OCI-LY7 (cell line): ENCODE data around the gene KCNQ1.

Experiments
- EZH2phosphoT487 ChIP-seq: fragments of 200-600 bp; sonication (generic); IDR thresholded peaks from 2 replicates; pipeline ENCODE4 v1.6.1; 2018; ENCODE audit warnings: low read depth, borderline replicate concordance, mild to moderate bottlenecking, mixed run types, antibody characterized with exemption, low read length, moderate library complexity, mixed read lengths
- TF ChIP-seq, protein P1 (sequence below): fragments of 200-600 bp; sonication (generic); conservative IDR thresholded peaks from 2 replicates; pipeline ENCODE4 v1.5.1; 2014; ENCODE audit warnings: mild to moderate bottlenecking, antibody characterized with exemption, low read length, moderate library complexity, mixed read lengths

DNA sequence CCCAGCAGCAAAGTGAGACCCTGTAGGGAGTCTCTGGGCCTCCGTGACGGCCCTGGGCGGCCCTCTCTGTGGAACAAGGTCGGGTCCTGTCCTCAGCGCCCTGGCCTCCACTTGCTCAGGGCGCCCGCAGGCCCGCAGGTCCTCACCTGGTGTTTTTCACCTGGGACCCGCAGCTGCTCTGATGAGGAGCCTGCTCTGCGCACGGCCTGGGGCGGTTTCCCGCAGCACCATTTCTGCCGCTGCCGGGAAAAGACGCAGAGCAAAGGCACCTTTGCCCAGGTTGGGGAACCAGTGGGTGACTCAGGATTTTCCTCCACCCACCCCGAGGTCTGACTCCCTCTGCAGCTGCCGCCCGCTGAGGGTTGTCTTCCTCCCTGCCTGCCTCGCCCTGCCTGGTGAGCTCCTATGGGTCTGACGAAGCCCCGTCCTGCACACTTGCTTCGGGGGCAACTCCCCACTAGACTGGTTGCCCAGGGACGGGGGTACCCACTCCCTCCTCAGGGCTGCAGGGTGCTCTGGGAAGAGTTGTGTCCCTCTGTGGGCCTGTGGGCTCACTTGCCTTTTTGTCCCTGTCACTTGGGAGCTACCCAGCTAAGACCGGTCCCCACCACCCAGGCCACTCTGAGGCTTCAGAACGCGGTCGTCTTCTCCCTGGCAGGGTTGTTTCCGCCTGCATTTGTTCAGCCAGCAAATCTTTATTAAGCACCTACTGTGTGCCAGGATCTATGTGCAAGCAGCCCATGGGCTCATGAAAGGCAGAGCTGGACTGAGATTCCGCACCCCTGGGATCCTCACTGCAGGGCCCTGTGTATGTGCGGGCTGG lies 89.5 kb downstream of the KCNQ1 start:
- TF ChIP-seq, protein P1, sequence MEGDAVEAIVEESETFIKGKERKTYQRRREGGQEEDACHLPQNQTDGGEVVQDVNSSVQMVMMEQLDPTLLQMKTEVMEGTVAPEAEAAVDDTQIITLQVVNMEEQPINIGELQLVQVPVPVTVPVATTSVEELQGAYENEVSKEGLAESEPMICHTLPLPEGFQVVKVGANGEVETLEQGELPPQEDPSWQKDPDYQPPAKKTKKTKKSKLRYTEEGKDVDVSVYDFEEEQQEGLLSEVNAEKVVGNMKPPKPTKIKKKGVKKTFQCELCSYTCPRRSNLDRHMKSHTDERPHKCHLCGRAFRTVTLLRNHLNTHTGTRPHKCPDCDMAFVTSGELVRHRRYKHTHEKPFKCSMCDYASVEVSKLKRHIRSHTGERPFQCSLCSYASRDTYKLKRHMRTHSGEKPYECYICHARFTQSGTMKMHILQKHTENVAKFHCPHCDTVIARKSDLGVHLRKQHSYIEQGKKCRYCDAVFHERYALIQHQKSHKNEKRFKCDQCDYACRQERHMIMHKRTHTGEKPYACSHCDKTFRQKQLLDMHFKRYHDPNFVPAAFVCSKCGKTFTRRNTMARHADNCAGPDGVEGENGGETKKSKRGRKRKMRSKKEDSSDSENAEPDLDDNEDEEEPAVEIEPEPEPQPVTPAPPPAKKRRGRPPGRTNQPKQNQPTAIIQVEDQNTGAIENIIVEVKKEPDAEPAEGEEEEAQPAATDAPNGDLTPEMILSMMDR = no peak
- no peak for TF ChIP-seq EZH2phosphoT487
